Prostate gland (tissue), 2 donors: ENCODE results near the gene SLC39A11. TPM values are rescaled to one million over a fixed set of nuclear protein-coding genes. Genes with fewer than 3 reads are reported as not detected.

ENCODE experiments used
- DNase-seq: peaks from one replicate; pipeline ENCODE4 v3.0.0-alpha.2; 2019; ENCODE audit warnings: low spot score
- H3K27ac ChIP-seq, 2 donors: fragments of 200-600 bp; sonication (generic); 2 replicates each; pipeline ENCODE4 v1.5.1; 2017 to 2019
- H3K27me3 ChIP-seq: fragments of 200-600 bp; sonication (generic); replicated peaks from 2 replicates; pipeline ENCODE4 v1.5.1; 2019; ENCODE audit not compliant: insufficient read depth
- H3K36me3 ChIP-seq, 2 donors: fragments of 200-600 bp; sonication (generic); 1 replicate in 1 of 2; 2 replicates in 1 of 2; pipeline versions ENCODE4 v1.5.1 to v1.8.1; 2017 to 2019
- H3K4me1 ChIP-seq: fragments of 200-600 bp; sonication (generic); replicated peaks from 2 replicates; pipeline ENCODE4 v1.5.1; 2019
- H3K4me3 ChIP-seq, 2 donors: fragments of 200-600 bp; sonication (generic); 2 replicates each; pipeline ENCODE4 v1.5.1; 2017 to 2019
- H3K9me3 ChIP-seq: fragments of 200-600 bp; sonication (generic); 2 replicates; pipeline ENCODE4 v1.5.1; 2017
- POLR2A ChIP-seq: fragments of 450-650 bp; IDR thresholded peaks from one replicate; pipeline ENCODE4 v1.6.1; 2016; ENCODE audit warnings: antibody characterized with exemption, mild to moderate bottlenecking
- POLR2AphosphoS5 ChIP-seq: sonication (generic); formaldehyde crosslinking; IDR thresholded peaks from one replicate; pipeline ENCODE4 v1.6.1; 2017; ENCODE audit warnings: antibody characterized with exemption
- WGBS: methylation state at CpG from one replicate; pipeline ENCODE4 v1.1.5; 2018; 5-methylcytosine and 5-hydroxymethylcytosine counted together
- intact Hi-C: fragments of 100-400 bp; cut with DNase I; formaldehyde crosslinking; loops from one replicate; pipeline ENCODE4 v1.14.2; 2022
- total RNA-seq, 2 donors: library from RNA; depleted of rRNA; stranded (reverse); fragments of >200 nt; gene quantifications; one replicate each; pipeline ENCODE4 v1.1.0, GENCODE V29; 2016
- TF ChIP-seq, protein P1 (sequence below), 4 experiments: fragments of 200-600 bp in 2 of 4; fragments of 450-650 bp in 2 of 4; sonication (generic) in 2 of 4; IDR thresholded peaks; 1 replicate in 3 of 4; 2 replicates in 1 of 4; pipeline ENCODE4 v1.5.1; 2016 to 2019; ENCODE audit warnings: antibody characterized with exemption in 4 of 4, mild to moderate bottlenecking in 2 of 4, moderate library complexity in 2 of 4

The SLC39A11 gene
- total RNA-seq, 2 donors from 2014 or later: 15.1 to 29.7 TPM

DNA sequence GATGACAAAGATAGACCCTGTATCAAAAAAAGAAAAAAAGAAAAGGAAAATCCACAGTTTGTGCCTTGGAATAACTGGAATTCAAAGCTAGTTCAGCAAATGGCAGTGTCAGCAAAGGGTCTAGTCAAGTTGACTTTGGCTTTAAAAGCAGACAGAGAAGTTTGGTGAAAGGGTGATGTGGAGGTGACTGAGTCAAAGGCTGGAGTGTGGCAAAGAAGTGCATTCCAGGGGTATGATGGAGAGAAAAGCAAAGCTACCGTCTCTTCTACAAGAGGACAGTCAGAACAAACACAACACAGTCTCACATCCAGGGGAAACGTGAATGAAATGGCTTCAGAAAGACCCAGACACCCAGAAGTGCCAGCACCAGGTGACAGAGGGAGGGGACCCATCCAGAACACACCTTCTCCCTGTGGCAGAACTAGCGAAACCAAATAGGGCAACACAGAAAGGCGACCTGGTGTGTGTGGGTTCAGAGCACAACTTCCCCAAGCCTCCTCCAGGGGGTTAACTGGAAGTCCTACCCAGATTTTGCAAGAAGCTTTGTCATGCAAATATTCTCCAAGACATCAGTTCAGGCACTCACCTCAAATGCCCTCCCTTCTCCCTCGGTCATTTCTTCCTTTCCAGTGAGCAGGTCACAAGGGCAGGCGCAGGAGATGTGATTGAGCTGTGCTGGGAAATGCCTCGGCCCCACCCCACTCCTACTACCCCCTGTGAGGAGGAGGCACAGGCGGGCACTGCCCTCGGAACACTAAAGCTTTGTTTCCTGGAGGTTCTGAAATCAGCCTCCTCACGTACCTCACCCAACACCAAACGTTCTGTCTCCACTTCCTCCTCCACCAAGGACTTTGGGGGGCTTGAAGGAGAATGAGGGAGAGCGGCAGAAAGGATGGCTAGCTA lies 489.7 kb downstream of the SLC39A11 start:
- WGBS: 50% methylated on average over 12 of the region's 12 CpGs
- no peak overlapping the region for H3K27ac ChIP-seq
- DNase-seq: no peak
- TF ChIP-seq POLR2AphosphoS5: no peak
- TF ChIP-seq, protein P1, sequence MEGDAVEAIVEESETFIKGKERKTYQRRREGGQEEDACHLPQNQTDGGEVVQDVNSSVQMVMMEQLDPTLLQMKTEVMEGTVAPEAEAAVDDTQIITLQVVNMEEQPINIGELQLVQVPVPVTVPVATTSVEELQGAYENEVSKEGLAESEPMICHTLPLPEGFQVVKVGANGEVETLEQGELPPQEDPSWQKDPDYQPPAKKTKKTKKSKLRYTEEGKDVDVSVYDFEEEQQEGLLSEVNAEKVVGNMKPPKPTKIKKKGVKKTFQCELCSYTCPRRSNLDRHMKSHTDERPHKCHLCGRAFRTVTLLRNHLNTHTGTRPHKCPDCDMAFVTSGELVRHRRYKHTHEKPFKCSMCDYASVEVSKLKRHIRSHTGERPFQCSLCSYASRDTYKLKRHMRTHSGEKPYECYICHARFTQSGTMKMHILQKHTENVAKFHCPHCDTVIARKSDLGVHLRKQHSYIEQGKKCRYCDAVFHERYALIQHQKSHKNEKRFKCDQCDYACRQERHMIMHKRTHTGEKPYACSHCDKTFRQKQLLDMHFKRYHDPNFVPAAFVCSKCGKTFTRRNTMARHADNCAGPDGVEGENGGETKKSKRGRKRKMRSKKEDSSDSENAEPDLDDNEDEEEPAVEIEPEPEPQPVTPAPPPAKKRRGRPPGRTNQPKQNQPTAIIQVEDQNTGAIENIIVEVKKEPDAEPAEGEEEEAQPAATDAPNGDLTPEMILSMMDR (IDR thresholded peaks at IDR 0.05): peak in 1 of 4 experiments; percentile 50
- H3K9me3 ChIP-seq: no peaks in the 10 kb centered on the region
- no peaks in the 10 kb centered on the region for H3K27me3 ChIP-seq
- H3K4me3 ChIP-seq: no peak overlapping the region
- H3K4me1 ChIP-seq: no peaks in the 10 kb centered on the region
- no peaks in the 10 kb centered on the region for H3K36me3 ChIP-seq
- intact Hi-C loops: no loop called here

DNA sequence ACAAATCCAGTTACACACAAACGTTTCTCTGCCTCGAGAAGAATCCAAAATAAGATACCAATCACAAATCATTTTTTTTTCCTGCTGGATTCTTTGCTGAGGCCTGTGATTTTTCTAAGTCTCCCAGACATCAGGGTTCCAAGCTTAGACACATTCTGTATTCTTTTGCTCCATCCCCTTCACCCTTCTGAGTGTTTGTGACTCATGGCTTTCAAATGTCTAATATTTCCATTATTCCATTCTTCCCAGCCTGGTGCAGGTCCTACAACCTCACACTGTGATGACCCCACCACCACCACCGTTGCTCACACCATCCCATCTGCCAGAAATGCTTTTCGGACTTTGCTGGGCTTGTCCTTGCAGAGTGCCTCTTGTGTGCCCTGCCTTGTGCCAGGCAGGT lies 491.6 kb downstream of the SLC39A11 start:
- no peaks in the 10 kb centered on the region for H3K4me1 ChIP-seq
- H3K27ac ChIP-seq: no peak overlapping the region
- H3K4me3 ChIP-seq: no peak overlapping the region
- intact Hi-C loops: no loop called here
- no peaks in the 10 kb centered on the region for H3K36me3 ChIP-seq
- TF ChIP-seq POLR2A (no peak), POLR2AphosphoS5 (no peak)
- H3K9me3 ChIP-seq: no peaks in the 10 kb centered on the region
- 50% methylated on average over 4 of the region's 4 CpGs for WGBS
- DNase-seq: no peak
- H3K27me3 ChIP-seq: no peaks in the 10 kb centered on the region

DNA sequence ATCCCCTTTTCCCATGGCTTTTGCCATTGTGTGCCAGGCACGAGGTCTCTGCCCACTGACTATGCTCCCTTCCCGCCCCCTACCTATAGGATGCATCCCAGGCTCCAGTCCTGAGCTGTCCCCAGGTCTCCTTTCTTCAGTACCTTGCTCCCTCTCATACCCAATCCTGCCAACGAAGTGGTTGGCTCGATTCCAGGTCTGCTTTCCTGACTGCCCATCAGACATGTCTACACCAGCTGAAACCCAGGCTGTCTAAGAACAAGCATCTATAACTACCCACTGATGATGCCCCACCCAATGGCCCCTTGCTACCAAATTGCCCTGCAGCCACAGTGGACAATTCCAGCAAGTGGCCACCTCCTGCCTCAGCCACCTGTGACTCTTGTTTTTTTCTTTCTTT lies 492.6 kb downstream of the SLC39A11 start:
- H3K9me3 ChIP-seq: no peaks in the 10 kb centered on the region
- H3K27ac ChIP-seq: no peak overlapping the region
- no peak overlapping the region for H3K4me3 ChIP-seq
- TF ChIP-seq POLR2A: no peak
- TF ChIP-seq, protein P1 (IDR thresholded peaks at IDR 0.05): no peak
- TF ChIP-seq POLR2AphosphoS5: no peak
- no peaks in the 10 kb centered on the region for H3K36me3 ChIP-seq
- no peaks in the 10 kb centered on the region for H3K4me1 ChIP-seq
- intact Hi-C loops: no loop called here
- H3K27me3 ChIP-seq: no peaks in the 10 kb centered on the region
- 62% methylated on average over 4 of the region's 4 CpGs for WGBS
- no peak for DNase-seq

DNA sequence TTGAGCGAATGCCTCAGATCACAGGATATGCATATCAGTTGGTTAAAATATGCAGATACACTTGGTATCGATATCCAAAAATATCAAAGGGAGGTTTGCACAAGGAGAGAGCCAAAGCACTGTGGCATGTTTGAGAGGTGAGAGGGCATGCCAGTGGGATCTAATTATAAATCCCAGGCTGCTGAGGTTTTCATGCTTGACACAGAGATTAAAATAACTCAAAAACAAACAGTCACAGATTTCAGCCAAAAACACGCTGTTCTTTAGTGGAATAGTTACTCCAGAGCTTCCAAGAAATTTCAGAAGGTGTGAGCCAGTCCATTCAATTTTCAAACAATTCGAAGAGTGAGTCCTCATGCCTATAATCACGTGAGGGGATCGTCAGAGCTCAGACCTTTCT lies 493.8 kb downstream of the SLC39A11 start:
- TF ChIP-seq POLR2A (no peak), POLR2AphosphoS5 (no peak)
- TF ChIP-seq, protein P1 (IDR thresholded peaks at IDR 0.05): no peak
- Histone ChIP-seq H3K4me3 (no peak overlapping the region), H3K27me3 (no peaks in the 10 kb centered on the region), H3K4me1 (no peaks in the 10 kb centered on the region), H3K27ac (no peak overlapping the region), H3K9me3 (no peaks in the 10 kb centered on the region), H3K36me3 (no peaks in the 10 kb centered on the region)
- intact Hi-C loops: no loop called here
- WGBS: 43% methylated on average over 6 of the region's 6 CpGs
- no peak for DNase-seq

DNA sequence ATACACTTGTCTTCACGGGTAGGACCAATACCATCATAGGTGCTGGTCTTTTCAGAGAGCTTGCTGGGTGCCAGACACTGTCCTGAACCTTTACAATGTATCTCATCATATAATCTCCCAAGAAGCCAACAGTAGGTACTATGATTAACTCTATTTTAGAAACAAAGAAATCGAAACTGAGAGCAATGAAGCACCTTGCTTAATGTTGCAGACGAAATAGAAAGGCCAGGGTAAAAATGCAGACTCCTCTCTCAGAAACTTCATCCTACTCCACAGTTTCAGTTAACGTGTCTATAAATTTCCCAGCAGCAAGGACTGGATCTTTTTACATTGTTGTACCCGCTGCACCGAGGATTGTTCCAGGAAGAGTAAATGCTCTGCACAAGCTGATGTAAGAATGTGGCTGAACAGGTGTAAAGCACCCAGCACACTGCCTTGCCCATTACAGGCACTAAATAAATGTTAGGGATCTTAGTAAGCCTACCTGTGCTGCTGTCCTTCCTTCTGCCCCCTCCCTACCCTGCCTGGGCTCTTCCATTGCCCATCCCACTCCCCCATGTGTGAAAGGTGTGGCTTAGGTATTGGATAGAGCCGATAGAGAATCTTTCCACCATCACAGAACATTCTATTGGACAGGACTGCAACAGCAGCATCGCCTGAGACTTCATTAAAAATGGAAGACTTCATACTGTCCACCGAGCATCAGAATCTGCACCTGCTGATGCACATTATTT lies 495.0 kb downstream of the SLC39A11 start:
- H3K27me3 ChIP-seq: no peaks in the 10 kb centered on the region
- WGBS: 52% methylated on average over 9 of the region's 9 CpGs
- no peaks in the 10 kb centered on the region for H3K36me3 ChIP-seq
- H3K4me1 ChIP-seq: no peaks in the 10 kb centered on the region
- no peak overlapping the region for H3K27ac ChIP-seq
- no peaks in the 10 kb centered on the region for H3K9me3 ChIP-seq
- H3K4me3 ChIP-seq: no peak overlapping the region
- TF ChIP-seq, protein P1 (IDR thresholded peaks at IDR 0.05): no peak
- TF ChIP-seq POLR2AphosphoS5 (no peak), POLR2A (no peak)
- intact Hi-C loops: no loop called here
- DNase-seq: no peak
